Activated CD8-positive, alpha-beta memory T cell treated with anti-CD3 and anti-CD28 coated beads for 48 hours (primary cell): Measurements from ENCODE around the gene TM7SF2.

Experiments
- DNase-seq, 3 experiments: peaks; one replicate each; pipeline ENCODE4 v3.0.0-alpha.2; 2020; ENCODE audit warnings: low read depth in 2 of 3, low spot score in 2 of 3

TM7SF2 gene

DNA sequence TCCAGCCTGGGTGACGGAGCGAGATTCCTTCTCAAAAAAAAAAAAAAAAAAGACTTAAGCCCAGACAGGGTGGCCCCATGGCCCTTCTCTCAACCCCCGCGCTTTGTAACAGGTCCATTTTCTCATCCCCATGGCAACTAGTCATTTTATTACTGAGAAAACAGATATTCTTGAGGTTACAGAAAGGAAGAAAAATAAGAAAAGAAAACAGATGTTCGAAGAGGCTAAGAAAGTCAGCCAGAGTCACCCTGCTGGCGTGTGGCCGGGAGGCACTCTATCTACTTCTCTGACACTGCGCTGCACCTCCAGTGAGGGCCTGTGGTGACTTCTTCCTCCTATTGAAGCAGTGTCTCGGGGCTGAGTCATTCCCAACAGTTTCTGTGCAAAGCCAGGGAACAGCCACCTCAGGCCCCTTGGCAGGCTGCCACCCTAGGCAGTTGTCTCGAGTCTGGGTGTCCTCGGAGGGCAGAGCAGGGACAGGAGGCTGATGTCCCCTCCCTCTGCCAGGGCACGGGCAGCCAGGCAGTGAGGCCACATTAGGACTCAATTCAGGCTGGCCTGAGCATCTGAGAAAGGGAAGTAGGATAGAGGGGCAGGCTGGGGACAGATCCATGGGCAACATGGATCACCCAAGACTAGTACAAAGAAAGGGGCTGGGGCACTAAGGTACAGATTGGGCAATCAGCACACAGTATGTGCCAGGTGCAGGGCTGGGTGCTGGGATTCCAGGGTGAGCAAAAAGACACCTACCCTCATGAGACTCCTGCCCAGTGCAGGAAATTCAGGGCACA lies 39.0 kb downstream of the TM7SF2 start:
- no peak for DNase-seq

DNA sequence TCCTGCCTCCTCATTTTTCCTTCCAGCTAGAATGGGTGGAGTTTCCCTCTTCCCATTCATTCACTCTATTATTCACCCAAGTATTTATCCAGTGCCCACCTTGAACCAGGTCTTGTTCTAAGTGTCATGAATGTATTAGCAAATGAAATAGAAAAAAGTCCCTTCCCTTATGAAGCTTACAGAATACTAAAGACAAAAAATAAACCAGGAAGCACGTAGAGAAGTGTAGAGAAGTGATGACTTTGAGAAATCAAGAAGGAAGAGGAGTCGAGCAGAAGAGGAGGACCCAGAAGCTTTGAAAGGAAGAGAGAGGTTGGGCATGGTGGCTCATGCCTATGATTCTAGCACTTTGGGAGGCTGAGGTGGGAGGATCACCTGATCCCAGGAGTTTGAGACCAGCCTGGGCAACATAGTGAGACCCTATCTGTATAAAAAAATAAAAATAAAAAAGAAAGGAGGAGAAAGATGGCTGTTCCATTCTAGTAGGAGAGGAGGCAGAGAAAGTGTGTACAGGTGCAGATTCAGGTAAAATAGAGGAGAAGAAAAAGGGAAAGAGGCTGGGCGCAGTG lies 39.7 kb downstream of the TM7SF2 start:
- no peak for DNase-seq

GRCh38 chr11:65152122-65152521 lies 40.5 kb downstream of the TM7SF2 start:
- DNase-seq: no peak

GRCh38 chr11:65156256-65156655 lies 44.6 kb downstream of the TM7SF2 start:
- no peak for DNase-seq

DNA sequence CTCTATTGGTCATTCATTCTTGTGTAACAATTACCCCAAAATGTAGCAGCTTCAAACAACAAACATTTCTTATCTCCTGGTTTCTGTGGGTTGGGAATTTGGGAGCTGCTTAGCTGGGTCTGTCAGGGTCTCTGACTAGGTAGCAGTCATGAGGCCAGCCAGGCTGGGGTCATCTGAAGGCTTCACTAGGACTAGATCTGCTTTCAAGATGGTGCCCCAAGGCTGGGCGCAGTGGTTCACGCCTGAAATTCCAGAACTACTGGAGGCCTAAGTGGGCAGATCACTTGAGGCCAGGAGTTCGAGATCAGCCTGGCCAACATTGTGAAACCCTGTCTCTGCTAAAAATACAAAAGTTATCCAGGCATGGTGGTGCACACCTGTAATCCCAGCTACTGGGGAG lies 45.3 kb downstream of the TM7SF2 start:
- DNase-seq: no peak

- DNase-seq: no peak
Measured at GRCh38 chr11:65157336-65157735, 45.7 kb downstream of the TM7SF2 start.

- no peak for DNase-seq
Measured at GRCh38 chr11:65159012-65159411, 47.3 kb downstream of the TM7SF2 start.

GRCh38 chr11:65160643-65161042 lies 49.0 kb downstream of the TM7SF2 start:
- no peak for DNase-seq

GRCh38 chr11:65163684-65164083 lies 52.0 kb downstream of the TM7SF2 start:
- no peak for DNase-seq
